ENCODE results near the gene KRTAP10-4.

GRCh38 chr21:44614961-44615391 lies 41.4 kb downstream of the KRTAP10-4 start:
- TF ChIP-seq POLR2AphosphoS5 (IDR thresholded peaks at IDR 0.05; ENCODE audit: low read depth) (no peak), EZH2phosphoT487 (IDR thresholded peaks at IDR 0.05; ENCODE audit: unreplicated experiment) (no peak), CTCF (conservative IDR thresholded peaks at IDR 0.05; ENCODE audit: low read depth in 2 of 2) (no peak), CREB1 (CRISPR knock-in tag; IDR thresholded peaks at IDR 0.05; ENCODE audit: low read depth) (no peak), EZH2 (IDR thresholded peaks at IDR 0.05; ENCODE audit: low read depth, unreplicated experiment) (no peak), ZNF462 (CRISPR knock-in tag; IDR thresholded peaks at IDR 0.05) (no peak), JUNB (IDR thresholded peaks at IDR 0.05; ENCODE audit: unreplicated experiment) (no peak), NANOG (IDR thresholded peaks at IDR 0.05; ENCODE audit: borderline replicate concordance) (no peak), ETS1 (IDR thresholded peaks at IDR 0.05) (no peak), ZNF114 (CRISPR knock-in tag; IDR thresholded peaks at IDR 0.05) (no peak), ZNF331 (CRISPR knock-in tag; IDR thresholded peaks at IDR 0.05; ENCODE audit: low read depth) (no peak)
- TF ChIP-seq, protein P1, sequence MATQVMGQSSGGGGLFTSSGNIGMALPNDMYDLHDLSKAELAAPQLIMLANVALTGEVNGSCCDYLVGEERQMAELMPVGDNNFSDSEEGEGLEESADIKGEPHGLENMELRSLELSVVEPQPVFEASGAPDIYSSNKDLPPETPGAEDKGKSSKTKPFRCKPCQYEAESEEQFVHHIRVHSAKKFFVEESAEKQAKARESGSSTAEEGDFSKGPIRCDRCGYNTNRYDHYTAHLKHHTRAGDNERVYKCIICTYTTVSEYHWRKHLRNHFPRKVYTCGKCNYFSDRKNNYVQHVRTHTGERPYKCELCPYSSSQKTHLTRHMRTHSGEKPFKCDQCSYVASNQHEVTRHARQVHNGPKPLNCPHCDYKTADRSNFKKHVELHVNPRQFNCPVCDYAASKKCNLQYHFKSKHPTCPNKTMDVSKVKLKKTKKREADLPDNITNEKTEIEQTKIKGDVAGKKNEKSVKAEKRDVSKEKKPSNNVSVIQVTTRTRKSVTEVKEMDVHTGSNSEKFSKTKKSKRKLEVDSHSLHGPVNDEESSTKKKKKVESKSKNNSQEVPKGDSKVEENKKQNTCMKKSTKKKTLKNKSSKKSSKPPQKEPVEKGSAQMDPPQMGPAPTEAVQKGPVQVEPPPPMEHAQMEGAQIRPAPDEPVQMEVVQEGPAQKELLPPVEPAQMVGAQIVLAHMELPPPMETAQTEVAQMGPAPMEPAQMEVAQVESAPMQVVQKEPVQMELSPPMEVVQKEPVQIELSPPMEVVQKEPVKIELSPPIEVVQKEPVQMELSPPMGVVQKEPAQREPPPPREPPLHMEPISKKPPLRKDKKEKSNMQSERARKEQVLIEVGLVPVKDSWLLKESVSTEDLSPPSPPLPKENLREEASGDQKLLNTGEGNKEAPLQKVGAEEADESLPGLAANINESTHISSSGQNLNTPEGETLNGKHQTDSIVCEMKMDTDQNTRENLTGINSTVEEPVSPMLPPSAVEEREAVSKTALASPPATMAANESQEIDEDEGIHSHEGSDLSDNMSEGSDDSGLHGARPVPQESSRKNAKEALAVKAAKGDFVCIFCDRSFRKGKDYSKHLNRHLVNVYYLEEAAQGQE (IDR thresholded peaks at IDR 0.05; ENCODE audit: unreplicated experiment), result no peak

All from GM23338 (cell line).